GM12875 (cell line): Measurements from ENCODE around the gene RHEX.

ENCODE experiments used
- H3K4me3 ChIP-seq: one replicate; pipeline ENCODE4 v1.5.1; 2011; ENCODE audit warnings: low read depth, low read length, control low read depth
- CTCF ChIP-seq: IDR thresholded peaks from 2 replicates; pipeline ENCODE4 v1.5.1; 2011; ENCODE audit warnings: low read depth, mild to moderate bottlenecking, control low read depth, inconsistent platforms, low read length, moderate library complexity, borderline replicate concordance; ENCODE audit not compliant: insufficient read depth

The RHEX gene

DNA sequence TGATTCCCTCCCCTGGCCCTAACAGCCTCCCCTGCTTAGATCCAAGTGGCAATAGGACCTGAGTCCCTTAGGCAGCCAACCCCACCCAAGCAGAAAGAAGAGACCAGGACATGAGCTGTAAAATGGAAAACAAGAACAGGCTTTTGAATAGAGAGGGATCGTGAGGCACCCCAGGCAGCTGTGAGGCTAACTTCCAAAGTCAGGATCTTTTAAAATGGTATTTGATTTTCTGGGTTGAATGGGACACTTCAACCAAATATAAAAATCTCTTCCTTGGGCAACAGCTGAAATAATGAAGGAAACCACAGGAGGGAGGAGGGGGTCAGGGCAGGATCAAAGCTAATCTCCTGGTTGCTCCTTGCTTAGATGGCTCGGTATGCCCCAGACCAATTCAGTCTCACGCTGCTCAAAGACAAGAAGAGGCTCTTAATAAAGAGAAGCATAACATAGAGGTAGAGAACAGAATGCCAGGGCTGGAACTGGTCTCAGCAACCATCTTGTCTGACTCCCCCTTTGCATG lies 92.9 kb downstream of the RHEX start:
- H3K4me3 ChIP-seq = no peak overlapping the region
- TF ChIP-seq CTCF = no peak
